Measurements from ENCODE around the gene EFNA4. TPM values are rescaled to one million over a fixed set of nuclear protein-coding genes. Genes with fewer than 3 reads are reported as not detected.

Gene EFNA4
- total and polyA plus RNA-seq, 2 of the 4 experiments (the other 2 are of a cell fraction) = 3.8 to 11.8 TPM

GRCh38 chr1:155103325-155103724 lies 39.8 kb downstream of the EFNA4 start:
- Histone ChIP-seq H2AK5ac (ENCODE audit: low read depth, low read length) (no peak overlapping the region), H3K79me1 (ENCODE audit: low read depth in 1 of 2, low read length in 2 of 2) (no peaks in the 10 kb centered on the region), H4K91ac (ENCODE audit: insufficient read depth, low read depth, low read length) (no peak overlapping the region), H3K4me2 (ENCODE audit: low read depth, low read length) (no peak overlapping the region), H2BK15ac (ENCODE audit: low read depth, low read length) (no peak overlapping the region), H3K14ac (replicated peaks; ENCODE audit: low read depth, low read length) (no peak overlapping the region), H2AFZ (replicated peaks; ENCODE audit: low read length, poor library complexity) (no peak overlapping the region), H2BK5ac (ENCODE audit: low read depth, low read length, poor library complexity, severe bottlenecking) (no peak overlapping the region), H2BK120ac (ENCODE audit: low read depth, low read length) (no peak overlapping the region), H3K27me3 (ENCODE audit: control insufficient read depth, insufficient read depth, low read length) (peaks cover 39% of the 10 kb centered on the region), H4K8ac (ENCODE audit: low read depth in 2 of 2, low read length in 2 of 2) (no peak overlapping the region), H3K4ac (ENCODE audit: low read depth, low read length) (no peak overlapping the region), H2BK20ac (ENCODE audit: low read depth, low read length) (no peak overlapping the region), H3K23ac (ENCODE audit: low read depth, low read length) (no peak overlapping the region), H3K56ac (ENCODE audit: extremely low read depth, insufficient read depth, low read length) (no peak overlapping the region), H3K9ac (ENCODE audit: low read depth, low read length) (no peak overlapping the region), H3K4me1 (ENCODE audit: control insufficient read depth, insufficient read depth, low read length) (no peaks in the 10 kb centered on the region), H3K27ac (ENCODE audit: insufficient read depth, low read length) (no peak overlapping the region), H3K9me3 (ENCODE audit: control insufficient read depth, insufficient read depth, low read length) (no peaks in the 10 kb centered on the region), H3K4me3 (ENCODE audit: insufficient read depth, low read depth, low read length) (no peak overlapping the region), H4K20me1 (ENCODE audit: insufficient read depth, low read length) (no peaks in the 10 kb centered on the region), H4K5ac (ENCODE audit: low read depth, low read length) (no peak overlapping the region), H3K36me3 (ENCODE audit: control insufficient read depth, insufficient read depth, low read length) (no peaks in the 10 kb centered on the region), H3K9me1 (ENCODE audit: insufficient read depth, low read length) (no peaks in the 10 kb centered on the region), H3K18ac (ENCODE audit: low read depth, low read length) (no peak overlapping the region), H2AK9ac (replicated peaks; ENCODE audit: low read depth, low read length, poor library complexity) (no peak overlapping the region)
- POLR2A ChIA-PET (ENCODE audit: unreplicated experiment) = interaction anchor here (0.6 kb wide), 1 partner anchor 59 kb away, joined by 8 read pairs; no protein-coding TSS in a partner anchor
- in situ Hi-C loops (cut with MboI; ENCODE audit: low sequenced_read_pairs) (no loop called here), intact Hi-C loops (cut with micrococcal nuclease) (no loop called here), dilution Hi-C loops (cut with HindIII; ENCODE audit: low sequenced_read_pairs, unreplicated experiment) (no loop called here)
- CTCF ChIA-PET = no interaction called here
- no peak for DNase-seq
- ATAC-seq (ENCODE audit: low read depth) = no peak
- TF ChIP-seq ELK1 (IDR thresholded peaks at IDR 0.05; ENCODE audit: borderline replicate concordance, low read depth, low read length) (no peak), RAD21 (IDR thresholded peaks at IDR 0.05; ENCODE audit: low read length) (no peak), RFX5 (IDR thresholded peaks at IDR 0.05; ENCODE audit: low read depth, low read length) (no peak), CTCF (conservative IDR thresholded peaks at IDR 0.05; ENCODE audit: low read depth, low read length) (no peak), FOS (IDR thresholded peaks at IDR 0.05; ENCODE audit: low read depth, low read length) (no peak), BHLHE40 (IDR thresholded peaks at IDR 0.05; ENCODE audit: low read depth, low read length) (no peak), NFE2L2 (IDR thresholded peaks at IDR 0.05; ENCODE audit: low read depth, low read length) (no peak), CHD1 (IDR thresholded peaks at IDR 0.05; ENCODE audit: low read depth, low read length) (no peak), MAFK (IDR thresholded peaks at IDR 0.05; ENCODE audit: low read depth, low read length) (no peak), POLR2A (IDR thresholded peaks at IDR 0.05; ENCODE audit: low read depth, low read length) (no peak), RCOR1 (IDR thresholded peaks at IDR 0.05; ENCODE audit: insufficient replicate concordance, low read length) (no peak), USF2 (IDR thresholded peaks at IDR 0.05; ENCODE audit: low read depth, low read length) (no peak), MXI1 (IDR thresholded peaks at IDR 0.05; ENCODE audit: borderline replicate concordance, low read depth, low read length) (no peak), MAZ (IDR thresholded peaks at IDR 0.05; ENCODE audit: borderline replicate concordance, low read depth, low read length) (no peak), CEBPB (IDR thresholded peaks at IDR 0.05; ENCODE audit: low read depth, low read length) (no peak), SMC3 (IDR thresholded peaks at IDR 0.05; ENCODE audit: low read depth, low read length) (no peak)
- no TSS peak for BruUV-seq (replicated peaks)
- 0% methylated on average over 1 of the region's 9 CpGs; no CpG with 5 or more reads in 1 of the 2 experiments for WGBS, 2 experiments (ENCODE audit: extremely low coverage in 2 of 2, insufficient read length in 1 of 2)
